ENCODE measurements around the gene ANXA6. TPM values are rescaled to one million over a fixed set of nuclear protein-coding genes. Genes with fewer than 3 reads are reported as not detected.

The ANXA6 gene
- total RNA-seq, 1 donor from 2014 or later, result 197 TPM

GRCh38 chr5:151107738-151108520 lies 49.6 kb downstream of the ANXA6 start:
- DNase-seq (ENCODE audit: low spot score in 2 of 2, unreplicated experiment in 2 of 2), result no peak
- Mint-ChIP-seq H3K4me1 (no peaks in the 10 kb centered on the region), H3K9me3 (no peaks in the 10 kb centered on the region), H3K27ac (no peak overlapping the region), H3K4me3 (no peak overlapping the region), H3K27me3 (ENCODE audit: low read depth) (no peaks in the 10 kb centered on the region), H3K36me3 (peaks cover 46% of the 10 kb centered on the region)
- no peak for TF ChIP-seq CTCF (IDR thresholded peaks at IDR 0.05; ENCODE audit: unreplicated experiment)

- peaks cover 44% of the 10 kb centered on the region for H3K36me3 Mint-ChIP-seq
- no peak overlapping the region for H3K4me3 Mint-ChIP-seq
- DNase-seq (ENCODE audit: low spot score in 2 of 2, unreplicated experiment in 2 of 2), result no peak
- no peak for TF ChIP-seq CTCF (IDR thresholded peaks at IDR 0.05; ENCODE audit: unreplicated experiment)
- H3K4me1 Mint-ChIP-seq, result no peaks in the 10 kb centered on the region
- H3K27ac Mint-ChIP-seq, result no peak overlapping the region
- H3K9me3 Mint-ChIP-seq, result no peaks in the 10 kb centered on the region
- H3K27me3 Mint-ChIP-seq (ENCODE audit: low read depth), result no peaks in the 10 kb centered on the region
These were observed 50.5 kb downstream of the ANXA6 start for GRCh38 chr5:151107084-151107483.

GRCh38 chr5:151106509-151106908 lies 51.1 kb downstream of the ANXA6 start:
- Mint-ChIP-seq H3K9me3 (no peaks in the 10 kb centered on the region), H3K4me3 (no peak overlapping the region), H3K36me3 (peaks cover 44% of the 10 kb centered on the region), H3K27me3 (ENCODE audit: low read depth) (no peaks in the 10 kb centered on the region), H3K27ac (no peak overlapping the region), H3K4me1 (peaks cover 5% of the 10 kb centered on the region)
- DNase-seq (ENCODE audit: low spot score in 2 of 2, unreplicated experiment in 2 of 2), result no peak
- TF ChIP-seq CTCF (IDR thresholded peaks at IDR 0.05; ENCODE audit: unreplicated experiment), result no peak

- Mint-ChIP-seq H3K4me3 (no peak overlapping the region), H3K27me3 (ENCODE audit: low read depth) (no peaks in the 10 kb centered on the region), H3K4me1 (peaks cover 7% of the 10 kb centered on the region), H3K9me3 (no peaks in the 10 kb centered on the region), H3K27ac (no peak overlapping the region), H3K36me3 (peaks cover 44% of the 10 kb centered on the region)
- DNase-seq (ENCODE audit: low spot score in 2 of 2, unreplicated experiment in 2 of 2), result no peak
- TF ChIP-seq CTCF (IDR thresholded peaks at IDR 0.05; ENCODE audit: unreplicated experiment), result no peak
These were observed 51.5 kb downstream of the ANXA6 start for GRCh38 chr5:151106043-151106442.

- H3K4me3 Mint-ChIP-seq, result no peak overlapping the region
- no peaks in the 10 kb centered on the region for H3K9me3 Mint-ChIP-seq
- H3K4me1 Mint-ChIP-seq, result peaks cover 8% of the 10 kb centered on the region
- H3K27me3 Mint-ChIP-seq (ENCODE audit: low read depth), result no peaks in the 10 kb centered on the region
- TF ChIP-seq CTCF (IDR thresholded peaks at IDR 0.05; ENCODE audit: unreplicated experiment), result no peak
- H3K36me3 Mint-ChIP-seq, result peaks cover 42% of the 10 kb centered on the region
- H3K27ac Mint-ChIP-seq, result no peak overlapping the region
- DNase-seq (ENCODE audit: low spot score in 2 of 2, unreplicated experiment in 2 of 2), result no peak
These were observed 52.0 kb downstream of the ANXA6 start for GRCh38 chr5:151105561-151105960.

All from mesothelial cell of epicardium (in vitro differentiated cells).